Lower leg skin (tissue), 3 donors: ENCODE measurements around the gene SELENOF.

Source experiments
- POLR2A ChIP-seq, 2 donors: fragments of 450-650 bp; IDR thresholded peaks; one replicate each; pipeline ENCODE4 v1.6.1; 2016 to 2017; ENCODE audit warnings: antibody characterized with exemption in 2 of 2, mild to moderate bottlenecking in 1 of 2, moderate library complexity in 1 of 2
- TF ChIP-seq, protein P1 (sequence below), 3 donors: fragments of 450-650 bp; IDR thresholded peaks; one replicate each; pipeline ENCODE4 v1.5.1; 2016; ENCODE audit warnings: antibody characterized with exemption in 3 of 3, mild to moderate bottlenecking in 3 of 3, moderate library complexity in 2 of 3

DNA sequence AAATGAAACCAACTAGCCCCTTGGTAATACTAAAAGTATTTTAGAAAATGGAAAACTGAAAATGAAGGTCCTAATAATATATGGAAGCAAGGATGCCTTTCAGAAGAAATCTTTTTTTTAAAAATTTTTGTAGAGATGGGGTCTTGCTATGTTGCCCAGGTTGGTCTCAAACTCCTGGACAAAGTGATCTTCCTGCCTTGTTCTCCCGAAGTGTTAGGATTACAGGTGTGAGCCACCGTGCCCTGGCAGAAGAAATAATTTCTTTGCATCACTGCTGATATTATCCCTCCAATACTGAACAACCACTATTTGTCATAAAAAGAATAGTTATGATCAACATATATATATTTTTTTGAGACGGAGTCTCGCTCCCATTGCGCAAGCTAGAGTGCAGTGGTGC, 25.6 kb downstream of the SELENOF start:
- TF ChIP-seq, protein P1, sequence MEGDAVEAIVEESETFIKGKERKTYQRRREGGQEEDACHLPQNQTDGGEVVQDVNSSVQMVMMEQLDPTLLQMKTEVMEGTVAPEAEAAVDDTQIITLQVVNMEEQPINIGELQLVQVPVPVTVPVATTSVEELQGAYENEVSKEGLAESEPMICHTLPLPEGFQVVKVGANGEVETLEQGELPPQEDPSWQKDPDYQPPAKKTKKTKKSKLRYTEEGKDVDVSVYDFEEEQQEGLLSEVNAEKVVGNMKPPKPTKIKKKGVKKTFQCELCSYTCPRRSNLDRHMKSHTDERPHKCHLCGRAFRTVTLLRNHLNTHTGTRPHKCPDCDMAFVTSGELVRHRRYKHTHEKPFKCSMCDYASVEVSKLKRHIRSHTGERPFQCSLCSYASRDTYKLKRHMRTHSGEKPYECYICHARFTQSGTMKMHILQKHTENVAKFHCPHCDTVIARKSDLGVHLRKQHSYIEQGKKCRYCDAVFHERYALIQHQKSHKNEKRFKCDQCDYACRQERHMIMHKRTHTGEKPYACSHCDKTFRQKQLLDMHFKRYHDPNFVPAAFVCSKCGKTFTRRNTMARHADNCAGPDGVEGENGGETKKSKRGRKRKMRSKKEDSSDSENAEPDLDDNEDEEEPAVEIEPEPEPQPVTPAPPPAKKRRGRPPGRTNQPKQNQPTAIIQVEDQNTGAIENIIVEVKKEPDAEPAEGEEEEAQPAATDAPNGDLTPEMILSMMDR (IDR thresholded peaks at IDR 0.05): no peak
- no peak for TF ChIP-seq POLR2A (IDR thresholded peaks at IDR 0.05)
